ENCODE measurements around the gene LRRC18. TPM values are rescaled to one million over a fixed set of nuclear protein-coding genes. Genes with fewer than 3 reads are reported as not detected.

Gene LRRC18
- not detected in 2 replicates for total RNA-seq (2014; rRNA removed; shearing (Covaris generic))

DNA sequence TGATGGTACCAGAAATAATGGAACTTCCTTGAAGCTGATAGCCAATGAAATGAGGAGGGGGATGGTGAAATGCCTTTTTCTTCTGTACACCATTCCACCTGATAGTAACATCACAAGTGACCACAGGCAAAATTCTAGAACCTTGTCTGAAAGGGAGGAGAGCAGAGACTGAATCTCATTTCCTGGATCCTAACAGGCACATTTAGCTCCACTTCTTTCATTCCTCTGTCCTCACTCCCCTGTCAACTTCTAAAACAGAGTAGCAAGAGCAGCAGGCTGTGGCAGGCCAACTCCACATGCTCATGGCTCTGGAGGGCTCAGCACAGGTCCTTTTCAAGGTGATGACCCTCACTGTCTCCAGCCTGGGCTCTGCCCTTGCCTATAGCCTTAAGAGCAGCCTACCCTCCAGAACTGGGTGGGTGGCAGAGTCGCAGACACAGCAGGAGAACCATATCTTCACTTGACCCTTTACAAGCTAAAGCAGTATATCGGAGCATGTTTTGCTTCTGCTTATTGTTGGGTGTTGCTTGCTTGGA, at the start of gene LRRC18:
Gene LRRC18 (minus strand): TSS at position 51 of the 536 bp plus-strand sequence. CDS start 25,685 bp downstream, outside the sequence.
- in situ Hi-C loops (cut with HindIII; ENCODE audit: low sequenced_read_pairs), result no loop called here
- DNase-seq (ENCODE audit: low spot score), result no peak

- no peak for DNase-seq (ENCODE audit: low spot score)
- in situ Hi-C loops (cut with HindIII; ENCODE audit: low sequenced_read_pairs), result no loop called here
Observed at GRCh38 chr10:48985621-48986158, 46.0 kb upstream of the LRRC18 start.

DNA sequence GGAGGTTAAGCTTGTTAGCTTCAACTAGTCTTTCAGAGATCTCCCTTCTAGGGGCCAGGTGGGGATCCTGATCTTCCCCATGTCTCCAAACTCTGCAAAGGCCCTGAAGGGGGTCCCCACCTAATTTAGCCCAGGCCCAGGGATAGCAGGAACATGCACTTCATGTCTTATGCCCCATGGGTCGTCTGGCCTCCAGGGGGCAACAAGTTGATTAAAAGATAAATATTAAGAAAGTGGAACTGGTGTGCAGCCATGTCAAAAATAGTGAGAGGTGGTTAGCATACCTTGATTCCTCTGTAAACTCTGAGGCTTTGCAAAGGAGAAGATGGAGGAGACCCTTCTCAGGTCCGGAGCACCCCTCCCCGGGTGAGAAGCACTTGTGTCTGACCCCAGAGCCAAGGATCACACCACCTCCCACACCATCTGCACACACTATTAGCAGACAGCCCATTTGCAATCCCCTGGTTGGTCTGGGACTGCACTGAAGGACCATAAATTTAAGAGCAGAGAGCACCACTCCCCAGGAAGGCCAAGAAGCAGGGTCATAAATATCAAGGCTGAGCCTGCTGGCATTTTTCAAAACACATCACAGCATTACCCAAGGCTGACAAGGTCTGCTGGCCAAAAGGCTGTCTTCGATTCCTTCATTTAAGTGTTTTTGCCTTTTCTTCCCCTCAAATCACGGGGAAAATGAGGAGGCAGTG, 44.2 kb upstream of the LRRC18 start:
- in situ Hi-C loops (cut with HindIII; ENCODE audit: low sequenced_read_pairs), result no loop called here
- no peak for DNase-seq (ENCODE audit: low spot score)

GRCh38 chr10:48982584-48982983, 42.9 kb upstream of the LRRC18 start:
- no peak for DNase-seq (ENCODE audit: low spot score)
- in situ Hi-C loops (cut with HindIII; ENCODE audit: low sequenced_read_pairs), result no loop called here

- peak; percentile 75 for DNase-seq (ENCODE audit: low spot score)
- in situ Hi-C loops (cut with HindIII; ENCODE audit: low sequenced_read_pairs), result no loop called here
Observed at GRCh38 chr10:48981310-48981907, 41.8 kb upstream of the LRRC18 start.

GRCh38 chr10:48978318-48978717, 38.7 kb upstream of the LRRC18 start:
- in situ Hi-C loops (cut with HindIII; ENCODE audit: low sequenced_read_pairs), result no loop called here

DNA sequence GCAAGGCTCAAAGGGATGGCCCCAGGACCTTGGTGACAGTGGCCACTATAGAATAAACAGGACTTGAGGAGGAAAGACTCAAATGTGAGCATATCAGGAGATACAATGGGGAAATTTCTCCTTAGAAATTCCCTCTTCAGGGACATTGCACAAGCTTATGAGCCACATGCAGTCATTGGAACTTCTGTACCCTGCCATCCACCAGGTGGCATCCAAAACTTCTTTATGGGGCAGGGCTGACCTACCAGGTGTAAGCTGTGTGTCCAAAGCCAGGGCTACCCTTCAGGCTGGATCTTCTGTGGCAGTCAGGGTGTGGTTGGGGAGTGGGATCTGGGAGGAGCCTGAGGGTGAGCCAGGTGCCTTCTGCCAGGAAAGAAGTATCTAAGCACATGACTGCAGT, 36.6 kb upstream of the LRRC18 start:
- in situ Hi-C loops (cut with HindIII; ENCODE audit: low sequenced_read_pairs), result no loop called here
- DNase-seq (ENCODE audit: low spot score), result peak; percentile 23

More at GRCh38 chr10:48978318-48978717, 38.7 kb upstream of the LRRC18 start:
- DNase-seq (ENCODE audit: low spot score), result no peak

DNA sequence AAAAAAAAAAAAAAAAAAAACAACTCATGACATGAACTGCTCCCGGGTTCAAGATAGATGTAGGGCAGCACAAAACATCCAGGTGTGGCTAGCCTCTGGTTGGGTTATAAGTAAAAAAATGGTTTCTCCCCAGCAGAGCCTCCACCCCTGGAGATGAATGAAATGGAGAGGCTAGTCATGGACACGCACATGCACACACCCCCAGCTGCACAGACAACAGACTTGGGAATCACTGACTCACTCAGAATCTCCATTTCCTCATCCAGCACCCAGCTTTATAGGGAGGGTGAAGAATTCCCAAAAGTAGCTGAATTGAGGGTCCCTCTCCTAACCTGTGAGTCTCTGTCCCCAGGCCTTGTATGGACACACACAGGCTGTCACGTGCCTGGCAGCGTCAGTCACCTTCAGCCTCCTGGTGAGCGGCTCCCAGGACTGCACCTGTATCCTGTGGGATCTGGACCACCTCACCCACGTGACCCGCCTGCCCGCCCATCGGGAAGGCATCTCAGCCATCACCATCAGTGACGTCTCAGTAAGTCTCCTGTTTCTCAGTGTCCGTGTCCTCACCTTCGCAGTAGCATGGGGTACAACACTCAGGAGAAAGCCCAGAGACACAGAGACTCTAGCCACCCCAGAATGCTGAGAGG, 35.0 kb upstream of the LRRC18 start:
- in situ Hi-C loops (cut with HindIII; ENCODE audit: low sequenced_read_pairs), result no loop called here

DNA sequence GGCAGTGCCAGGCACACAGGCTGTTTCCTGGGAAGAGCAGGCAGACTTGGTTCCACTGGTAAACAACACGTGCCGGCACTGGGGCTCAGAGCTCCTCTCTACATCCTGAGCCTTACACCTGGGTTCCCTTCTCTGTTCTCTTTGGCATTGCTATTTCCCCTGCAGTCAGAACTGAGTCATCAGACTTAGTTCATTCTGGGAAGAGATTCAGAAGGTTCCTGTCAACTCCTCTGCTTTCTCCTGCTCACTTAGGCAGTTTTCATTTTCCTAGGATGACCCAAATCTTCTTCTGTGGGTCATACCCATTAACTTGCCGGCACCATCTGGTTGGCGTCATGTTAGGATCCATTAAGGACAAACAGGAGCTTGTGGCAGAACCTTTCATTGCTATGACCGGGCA, 33.4 kb upstream of the LRRC18 start:
- DNase-seq (ENCODE audit: low spot score), result no peak
- in situ Hi-C loops (cut with HindIII; ENCODE audit: low sequenced_read_pairs), result no loop called here

More for the DNA sequence above, 35.0 kb upstream of the LRRC18 start:
- no peak for DNase-seq (ENCODE audit: low spot score)

DNA sequence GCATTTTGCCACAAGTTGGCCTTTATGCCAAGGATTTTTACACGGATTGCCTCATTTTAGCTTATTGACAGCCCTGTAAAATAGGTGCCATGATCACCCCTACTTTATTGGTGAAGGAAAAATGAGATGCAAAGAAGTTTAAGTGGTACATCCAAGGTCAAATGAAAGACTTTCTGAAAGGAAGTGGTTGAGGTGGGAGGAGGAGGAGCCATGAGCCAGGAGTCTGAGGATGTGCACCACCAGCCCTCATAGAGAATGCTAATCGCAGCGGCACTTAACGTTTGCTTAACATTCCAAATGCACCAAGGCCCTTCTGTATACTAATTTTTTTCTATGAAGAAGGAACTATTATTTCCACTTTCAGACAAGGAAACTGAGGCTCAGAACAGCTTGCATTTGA, 31.0 kb upstream of the LRRC18 start:
- in situ Hi-C loops (cut with HindIII; ENCODE audit: low sequenced_read_pairs), result no loop called here
- DNase-seq (ENCODE audit: low spot score), result no peak

DNA sequence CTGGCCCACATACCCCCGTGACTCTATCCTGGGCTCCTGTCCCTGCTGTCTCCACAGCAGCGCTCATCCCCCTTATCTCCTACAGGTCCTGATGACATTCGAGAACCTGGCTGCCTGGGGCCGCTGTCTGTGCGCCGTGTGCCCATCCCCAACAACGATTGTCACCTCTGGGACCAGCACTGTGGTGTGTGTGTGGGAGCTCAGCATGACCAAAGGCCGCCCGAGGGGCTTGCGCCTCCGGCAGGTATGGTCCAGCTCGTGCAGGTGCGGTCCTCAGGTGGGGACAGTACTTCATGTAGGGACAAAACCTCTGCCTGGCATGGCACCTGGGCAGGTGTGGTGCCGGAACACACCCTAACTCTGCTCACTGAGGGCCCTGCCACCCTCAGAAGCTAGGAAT, 30.4 kb upstream of the LRRC18 start:
- DNase-seq (ENCODE audit: low spot score), result no peak
- in situ Hi-C loops (cut with HindIII; ENCODE audit: low sequenced_read_pairs), result no loop called here

DNA sequence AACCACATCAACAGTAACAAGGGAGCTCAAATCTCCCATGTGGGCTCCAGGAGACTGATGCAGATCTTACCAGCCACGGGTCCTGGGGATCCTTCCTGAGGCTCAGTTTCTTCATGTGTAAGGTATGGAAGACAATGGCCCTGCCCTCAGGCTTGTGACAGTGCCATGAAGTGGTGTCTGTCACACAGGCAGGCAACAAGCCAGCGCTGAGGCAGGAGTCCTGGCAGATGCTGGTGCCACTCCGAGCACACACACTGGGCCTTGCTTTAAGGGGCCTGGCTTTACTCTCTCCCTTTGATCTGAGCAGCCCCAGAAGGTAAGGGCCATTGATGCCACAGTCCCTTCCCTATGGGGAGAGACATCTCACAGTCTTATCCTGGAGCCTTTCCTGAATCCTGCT, 28.4 kb upstream of the LRRC18 start:
- no peak for DNase-seq (ENCODE audit: low spot score)
- in situ Hi-C loops (cut with HindIII; ENCODE audit: low sequenced_read_pairs), result no loop called here

- no peak for DNase-seq (ENCODE audit: low spot score)
- in situ Hi-C loops (cut with HindIII; ENCODE audit: low sequenced_read_pairs), result no loop called here
Observed at GRCh38 chr10:48965460-48965859, 25.8 kb upstream of the LRRC18 start.

GRCh38 chr10:48964038-48964437, 24.4 kb upstream of the LRRC18 start:
- no peak for DNase-seq (ENCODE audit: low spot score)
- in situ Hi-C loops (cut with HindIII; ENCODE audit: low sequenced_read_pairs), result no loop called here

DNA sequence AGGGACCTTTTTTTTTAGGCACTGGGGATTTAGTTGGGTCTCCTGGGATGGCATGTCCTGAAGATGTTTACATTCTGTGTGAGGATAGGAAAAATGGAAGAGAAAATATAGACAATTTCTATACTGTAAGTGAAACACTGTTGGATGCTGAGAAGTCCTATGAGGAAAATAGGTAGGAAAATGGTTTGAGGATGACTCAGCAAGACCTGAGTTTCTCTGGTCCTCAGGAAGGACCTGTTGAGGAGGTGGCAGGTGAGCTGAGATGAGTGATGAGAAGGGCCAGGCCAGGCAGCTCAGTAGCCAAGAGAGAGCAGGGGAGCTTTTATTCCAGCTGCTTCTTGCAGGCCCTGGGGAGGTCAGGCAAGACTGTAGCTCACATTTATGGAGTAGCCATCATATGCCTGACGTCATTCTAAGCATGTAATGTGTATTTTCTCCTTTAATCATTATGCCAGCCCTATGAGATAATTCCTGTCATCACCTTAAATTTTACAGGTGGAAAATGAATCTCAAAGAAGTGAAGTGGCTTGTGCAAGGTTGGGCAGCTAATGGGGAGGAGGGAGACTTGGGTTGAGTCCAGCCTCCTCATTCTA, 19.1 kb upstream of the LRRC18 start:
- DNase-seq (ENCODE audit: low spot score), result no peak
- in situ Hi-C loops (cut with HindIII; ENCODE audit: low sequenced_read_pairs), result no loop called here

DNA sequence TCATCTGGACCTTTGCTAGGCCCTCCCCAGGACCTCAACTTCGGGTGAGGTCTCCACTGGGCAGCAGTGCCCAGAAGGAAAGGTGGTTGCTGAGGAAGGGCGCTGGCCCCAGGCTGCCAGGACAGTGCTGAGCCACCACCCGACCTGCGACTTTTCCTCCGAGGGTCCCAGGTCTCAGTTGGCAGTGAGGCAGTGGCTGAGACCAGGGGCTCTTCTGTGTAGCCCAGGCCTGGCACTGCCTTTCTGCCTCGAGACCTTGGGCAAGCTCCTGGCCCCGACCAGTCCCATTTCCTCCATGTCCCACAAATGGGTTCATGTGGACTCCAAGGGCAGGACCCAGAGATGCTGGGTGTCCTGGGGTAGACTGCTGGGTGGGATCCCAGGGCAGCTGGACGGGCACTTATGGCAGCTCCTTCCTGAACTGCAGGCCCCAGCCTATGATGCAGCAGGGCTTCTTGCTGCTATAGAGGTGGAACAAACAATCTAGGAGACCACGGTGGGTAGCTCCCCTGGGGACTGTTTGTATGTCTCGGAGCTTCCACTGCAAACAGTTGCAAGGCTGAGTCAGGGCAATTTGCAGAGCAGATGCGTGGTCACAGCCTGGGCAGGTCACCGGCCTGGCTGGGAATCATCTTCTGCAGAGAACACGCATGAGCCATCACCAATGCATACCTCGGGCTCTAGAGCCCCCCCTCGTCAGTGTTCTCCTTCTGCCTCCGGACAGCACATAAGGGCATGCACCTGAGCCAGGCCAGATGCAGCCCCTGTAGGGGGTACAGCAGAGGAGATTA, 17.9 kb upstream of the LRRC18 start:
- DNase-seq (ENCODE audit: low spot score), result no peak
- in situ Hi-C loops (cut with HindIII; ENCODE audit: low sequenced_read_pairs), result no loop called here

- in situ Hi-C loops (cut with HindIII; ENCODE audit: low sequenced_read_pairs), result no loop called here
- no peak for DNase-seq (ENCODE audit: low spot score)
Observed at GRCh38 chr10:48951707-48952106, 12.1 kb upstream of the LRRC18 start.

DNA sequence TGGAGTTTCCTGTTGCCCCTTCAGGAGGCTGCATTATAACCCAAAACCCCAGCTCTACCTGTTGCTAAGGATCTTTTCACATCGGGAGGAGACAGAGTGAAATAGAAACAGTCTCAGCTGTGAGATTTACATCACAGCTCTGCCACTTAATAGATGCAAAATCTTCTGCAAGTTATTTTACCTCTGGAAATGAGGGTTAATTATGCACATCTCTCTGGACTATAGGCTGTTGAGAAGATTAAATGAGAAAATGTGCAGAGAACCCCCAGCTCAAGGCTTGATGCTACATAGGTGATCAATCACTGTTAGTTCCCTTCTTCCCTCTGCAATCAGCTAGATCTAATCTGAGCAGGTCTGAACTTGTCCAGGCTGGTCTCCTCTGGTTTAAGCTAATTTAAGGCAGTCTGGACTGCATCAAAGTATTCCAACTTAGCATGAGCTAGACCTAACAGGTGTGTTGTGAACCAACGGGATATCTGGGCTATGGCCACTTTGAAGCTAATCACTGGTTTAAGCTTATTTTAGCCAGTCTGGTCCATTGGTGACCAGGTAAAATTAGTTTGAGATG, 8.9 kb upstream of the LRRC18 start:
- in situ Hi-C loops (cut with HindIII; ENCODE audit: low sequenced_read_pairs), result no loop called here

More for the DNA sequence above, 8.9 kb upstream of the LRRC18 start:
- DNase-seq (ENCODE audit: low spot score), result no peak

All from G401 (cell line).